K562 (cell line): Measurements from ENCODE around the gene TDRKH. TPM values are rescaled to one million over a fixed set of nuclear protein-coding genes. Genes with fewer than 3 reads are reported as not detected.
A peak's percentile ranks its signal among the peaks of the same experiment; 100 is the strongest.

Experiments
- CBX3 ChIP-seq, 2 experiments: IDR thresholded peaks; 1 replicate in 1 of 2; 2 replicates in 1 of 2; pipeline ENCODE4 v1.6.1; 2012; ENCODE audit warnings: inconsistent platforms in 2 of 2, low read length in 2 of 2, borderline replicate concordance in 1 of 2, control low read depth in 1 of 2
- DNMT1 ChIP-seq: fragments of 450-650 bp; IDR thresholded peaks from 2 replicates; pipeline ENCODE4 v1.6.1; 2016; ENCODE audit warnings: antibody characterized with exemption, mild to moderate bottlenecking
- EGR1 ChIP-seq: fragments of 450-650 bp; conservative IDR thresholded peaks from 2 replicates; pipeline ENCODE4 v1.6.1; 2017; ENCODE audit warnings: mild to moderate bottlenecking
- ETV1 ChIP-seq: fragments of 450-650 bp; conservative IDR thresholded peaks from 2 replicates; pipeline ENCODE4 v1.6.1; 2016; ENCODE audit warnings: missing genetic modification characterization, control low read depth, low read depth, missing compliant biosample characterization
- PYGO2 ChIP-seq: fragments of 450-650 bp; IDR thresholded peaks from 2 replicates; pipeline ENCODE4 v1.6.1; 2016; ENCODE audit warnings: mild to moderate bottlenecking, missing genetic modification characterization, moderate library complexity, missing compliant biosample characterization
- RB1 ChIP-seq: fragments of 450-650 bp; IDR thresholded peaks from 2 replicates; pipeline ENCODE4 v1.6.1; 2017; ENCODE audit warnings: low read depth, mild to moderate bottlenecking
- SIRT6 ChIP-seq: IDR thresholded peaks from one replicate; pipeline ENCODE4 v1.6.1; 2012; ENCODE audit warnings: low read depth, mild to moderate bottlenecking, control low read depth, inconsistent platforms, low read length, moderate library complexity
- SMARCC2 ChIP-seq: fragments of 450-650 bp; IDR thresholded peaks from 2 replicates; pipeline ENCODE4 v1.6.1; 2017; ENCODE audit warnings: antibody characterized with exemption, moderate library complexity, mild to moderate bottlenecking, low read depth
- SNRNP70 ChIP-seq: fragments of 200-400 bp; formaldehyde crosslinking; optimal IDR thresholded peaks from 2 replicates; pipeline ENCODE3; 2017; ENCODE audit warnings: low read depth, low read length
- ZC3H8 ChIP-seq: fragments of 450-650 bp; IDR thresholded peaks from 2 replicates; pipeline ENCODE4 v1.6.1; 2017
- ZNF197 ChIP-seq: fragments of 200-800 bp; sonication (Bioruptor generic); IDR thresholded peaks from 2 replicates; pipeline ENCODE4 v1.6.1; 2016; ENCODE audit warnings: low read depth, missing genetic modification characterization, missing compliant biosample characterization
- ZNF764 ChIP-seq: fragments of 250-450 bp; sonication (Bioruptor Pico); IDR thresholded peaks from 2 replicates; pipeline ENCODE4 v1.4.0; 2020; ENCODE audit warnings: low read depth, mild to moderate bottlenecking, moderate library complexity
- polyA plus RNA-seq, 8 experiments: library from polyadenylated mRNA; depleted of rRNA in 4 of 8; stranded (reverse) in 5 of 8; unstranded in 3 of 8; fragments of >200 nt; fragmentation: Nextera tagmentation in 2 of 8; fragmentation: Illumina TruSeq in 1 of 8; extraction: Ambion mirVana in 2 of 8; extraction: Trizol in 1 of 8; gene quantifications; 2 replicates each; pipeline versions ENCODE4 v1.2.1 to v1.2.3, GENCODE V29; 2011 to 2014; ENCODE audit warnings: inconsistent platforms in 1 of 8, missing spikeins in 1 of 8
- total RNA-seq, 7 experiments: library from RNA; depleted of rRNA in 6 of 7; stranded (reverse); fragments of >200 nt in 6 of 7; fragmentation: Illumina TruSeq in 2 of 7; extraction: Trizol in 2 of 7; gene quantifications; 2 replicates each; pipeline versions ENCODE4 v1.2.1 to v1.2.3, GENCODE V29; 2011 to 2021; ENCODE audit warnings: low replicate concordance in 1 of 7
- TF ChIP-seq, protein P1 (sequence below): fragments of 450-650 bp; IDR thresholded peaks from 2 replicates; pipeline ENCODE4 v1.6.1; 2017; ENCODE audit warnings: antibody characterized with exemption, mild to moderate bottlenecking
- TF ChIP-seq, protein P2 (sequence below): sonication (generic); formaldehyde crosslinking; IDR thresholded peaks from 2 replicates; pipeline ENCODE4 v1.9.0; 2022; ENCODE audit warnings: mild to moderate bottlenecking, missing genetic modification reagents
- TF ChIP-seq, protein P3 (sequence below): fragments of 250-450 bp; sonication (Bioruptor Pico); IDR thresholded peaks from 2 replicates; pipeline ENCODE4 v1.4.0; 2020; ENCODE audit warnings: borderline replicate concordance
- TF ChIP-seq, protein P4 (sequence below): fragments of 450-650 bp; formaldehyde crosslinking; IDR thresholded peaks from 2 replicates; pipeline ENCODE4 v1.4.0; 2022; ENCODE audit warnings: mild to moderate bottlenecking, moderate library complexity
- TF ChIP-seq, protein P5 (sequence below): fragments of 450-650 bp; IDR thresholded peaks from one replicate; pipeline ENCODE4 v1.6.1; 2018; ENCODE audit warnings: mild to moderate bottlenecking, moderate library complexity; ENCODE audit not compliant: partially characterized antibody

The TDRKH gene
- total and polyA plus RNA-seq, 9 of the 15 experiments (the other 6 are each of a cell fraction or from before 2014, with no cell fraction given): 4.3 to 21.3 (median 8.4) TPM

DNA sequence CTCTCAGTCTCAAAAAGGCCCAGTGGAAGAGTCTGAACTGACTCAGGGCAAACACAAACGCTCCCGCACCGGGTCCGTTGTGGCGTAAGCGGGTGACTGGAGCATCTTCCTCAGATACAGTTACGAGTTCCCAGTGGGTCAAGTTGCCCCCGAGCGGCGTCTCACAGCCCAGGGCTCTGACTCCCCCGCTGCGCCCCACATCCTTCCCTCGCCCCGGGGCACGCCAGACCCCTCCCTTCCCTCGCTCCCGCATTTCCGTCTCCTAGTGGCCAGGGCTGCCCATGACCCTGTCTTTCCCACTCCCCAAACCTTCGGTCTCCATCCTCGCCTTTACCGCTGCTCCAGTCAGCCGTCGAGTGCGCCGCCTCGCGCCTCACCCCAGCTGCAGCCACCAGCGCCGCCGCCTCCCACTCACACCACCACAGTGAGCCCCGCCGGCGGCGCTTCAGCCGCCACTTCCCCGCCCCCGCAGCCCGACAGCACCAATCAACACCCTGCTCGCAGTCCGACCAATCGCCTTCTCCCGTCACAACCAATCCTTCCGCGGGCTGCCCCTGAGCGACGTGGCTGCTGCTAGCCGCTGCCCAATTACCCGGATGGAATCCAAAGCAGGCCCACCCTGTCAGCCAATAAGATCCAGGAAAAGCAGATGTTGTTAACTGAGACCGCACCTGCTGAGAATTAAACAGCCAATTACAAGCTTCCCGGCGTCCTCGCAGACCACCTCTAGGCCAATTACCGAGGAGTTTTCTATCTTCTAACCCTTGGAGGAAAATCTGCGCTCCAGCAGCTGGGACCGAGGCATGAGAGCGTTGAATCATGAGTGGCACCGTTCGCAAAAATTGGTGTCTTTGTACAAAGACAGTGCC is at the start of gene TDRKH (continued):
- TF ChIP-seq, protein P1, sequence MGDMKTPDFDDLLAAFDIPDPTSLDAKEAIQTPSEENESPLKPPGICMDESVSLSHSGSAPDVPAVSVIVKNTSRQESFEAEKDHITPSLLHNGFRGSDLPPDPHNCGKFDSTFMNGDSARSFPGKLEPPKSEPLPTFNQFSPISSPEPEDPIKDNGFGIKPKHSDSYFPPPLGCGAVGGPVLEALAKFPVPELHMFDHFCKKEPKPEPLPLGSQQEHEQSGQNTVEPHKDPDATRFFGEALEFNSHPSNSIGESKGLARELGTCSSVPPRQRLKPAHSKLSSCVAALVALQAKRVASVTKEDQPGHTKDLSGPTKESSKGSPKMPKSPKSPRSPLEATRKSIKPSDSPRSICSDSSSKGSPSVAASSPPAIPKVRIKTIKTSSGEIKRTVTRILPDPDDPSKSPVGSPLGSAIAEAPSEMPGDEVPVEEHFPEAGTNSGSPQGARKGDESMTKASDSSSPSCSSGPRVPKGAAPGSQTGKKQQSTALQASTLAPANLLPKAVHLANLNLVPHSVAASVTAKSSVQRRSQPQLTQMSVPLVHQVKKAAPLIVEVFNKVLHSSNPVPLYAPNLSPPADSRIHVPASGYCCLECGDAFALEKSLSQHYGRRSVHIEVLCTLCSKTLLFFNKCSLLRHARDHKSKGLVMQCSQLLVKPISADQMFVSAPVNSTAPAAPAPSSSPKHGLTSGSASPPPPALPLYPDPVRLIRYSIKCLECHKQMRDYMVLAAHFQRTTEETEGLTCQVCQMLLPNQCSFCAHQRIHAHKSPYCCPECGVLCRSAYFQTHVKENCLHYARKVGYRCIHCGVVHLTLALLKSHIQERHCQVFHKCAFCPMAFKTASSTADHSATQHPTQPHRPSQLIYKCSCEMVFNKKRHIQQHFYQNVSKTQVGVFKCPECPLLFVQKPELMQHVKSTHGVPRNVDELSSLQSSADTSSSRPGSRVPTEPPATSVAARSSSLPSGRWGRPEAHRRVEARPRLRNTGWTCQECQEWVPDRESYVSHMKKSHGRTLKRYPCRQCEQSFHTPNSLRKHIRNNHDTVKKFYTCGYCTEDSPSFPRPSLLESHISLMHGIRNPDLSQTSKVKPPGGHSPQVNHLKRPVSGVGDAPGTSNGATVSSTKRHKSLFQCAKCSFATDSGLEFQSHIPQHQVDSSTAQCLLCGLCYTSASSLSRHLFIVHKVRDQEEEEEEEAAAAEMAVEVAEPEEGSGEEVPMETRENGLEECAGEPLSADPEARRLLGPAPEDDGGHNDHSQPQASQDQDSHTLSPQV: no peak
- TF ChIP-seq SNRNP70 (no peak), ZNF764 (no peak), DNMT1 (no peak), ZC3H8 (no peak), SMARCC2 (no peak), ETV1 (tag) (no peak), RB1 (peak; percentile 81; the same call in 1 of the 2 replicates), EGR1 (peak; percentile 99), CBX3 (IDR thresholded peaks at IDR 0.05; ENCODE audit: borderline replicate concordance in 1 of 2, low read length in 2 of 2) (peak in 1 of 2 experiments; percentile 79; a peak in 1 of 3 replicates), PYGO2 (tag) (peak; percentile 34; the same call in 1 of the 2 replicates), ZNF197 (CRISPR knock-in tag) (no peak), SIRT6 (no peak)
- TF ChIP-seq, protein P2, sequence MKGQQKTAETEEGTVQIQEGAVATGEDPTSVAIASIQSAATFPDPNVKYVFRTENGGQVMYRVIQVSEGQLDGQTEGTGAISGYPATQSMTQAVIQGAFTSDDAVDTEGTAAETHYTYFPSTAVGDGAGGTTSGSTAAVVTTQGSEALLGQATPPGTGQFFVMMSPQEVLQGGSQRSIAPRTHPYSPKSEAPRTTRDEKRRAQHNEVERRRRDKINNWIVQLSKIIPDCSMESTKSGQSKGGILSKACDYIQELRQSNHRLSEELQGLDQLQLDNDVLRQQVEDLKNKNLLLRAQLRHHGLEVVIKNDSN (CRISPR knock-in tag): peak; percentile 29; the same call in 1 of the 2 replicates
- TF ChIP-seq, protein P3, sequence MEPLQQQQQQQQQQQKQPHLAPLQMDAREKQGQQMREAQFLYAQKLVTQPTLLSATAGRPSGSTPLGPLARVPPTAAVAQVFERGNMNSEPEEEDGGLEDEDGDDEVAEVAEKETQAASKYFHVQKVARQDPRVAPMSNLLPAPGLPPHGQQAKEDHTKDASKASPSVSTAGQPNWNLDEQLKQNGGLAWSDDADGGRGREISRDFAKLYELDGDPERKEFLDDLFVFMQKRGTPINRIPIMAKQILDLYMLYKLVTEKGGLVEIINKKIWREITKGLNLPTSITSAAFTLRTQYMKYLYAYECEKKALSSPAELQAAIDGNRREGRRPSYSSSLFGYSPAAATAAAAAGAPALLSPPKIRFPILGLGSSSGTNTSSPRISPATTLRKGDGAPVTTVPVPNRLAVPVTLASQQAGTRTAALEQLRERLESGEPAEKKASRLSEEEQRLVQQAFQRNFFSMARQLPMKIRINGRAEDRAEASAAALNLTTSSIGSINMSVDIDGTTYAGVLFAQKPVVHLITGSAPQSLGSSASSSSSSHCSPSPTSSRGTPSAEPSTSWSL: no peak
- TF ChIP-seq, protein P4, sequence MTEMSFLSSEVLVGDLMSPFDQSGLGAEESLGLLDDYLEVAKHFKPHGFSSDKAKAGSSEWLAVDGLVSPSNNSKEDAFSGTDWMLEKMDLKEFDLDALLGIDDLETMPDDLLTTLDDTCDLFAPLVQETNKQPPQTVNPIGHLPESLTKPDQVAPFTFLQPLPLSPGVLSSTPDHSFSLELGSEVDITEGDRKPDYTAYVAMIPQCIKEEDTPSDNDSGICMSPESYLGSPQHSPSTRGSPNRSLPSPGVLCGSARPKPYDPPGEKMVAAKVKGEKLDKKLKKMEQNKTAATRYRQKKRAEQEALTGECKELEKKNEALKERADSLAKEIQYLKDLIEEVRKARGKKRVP: no peak
- TF ChIP-seq, protein P5, sequence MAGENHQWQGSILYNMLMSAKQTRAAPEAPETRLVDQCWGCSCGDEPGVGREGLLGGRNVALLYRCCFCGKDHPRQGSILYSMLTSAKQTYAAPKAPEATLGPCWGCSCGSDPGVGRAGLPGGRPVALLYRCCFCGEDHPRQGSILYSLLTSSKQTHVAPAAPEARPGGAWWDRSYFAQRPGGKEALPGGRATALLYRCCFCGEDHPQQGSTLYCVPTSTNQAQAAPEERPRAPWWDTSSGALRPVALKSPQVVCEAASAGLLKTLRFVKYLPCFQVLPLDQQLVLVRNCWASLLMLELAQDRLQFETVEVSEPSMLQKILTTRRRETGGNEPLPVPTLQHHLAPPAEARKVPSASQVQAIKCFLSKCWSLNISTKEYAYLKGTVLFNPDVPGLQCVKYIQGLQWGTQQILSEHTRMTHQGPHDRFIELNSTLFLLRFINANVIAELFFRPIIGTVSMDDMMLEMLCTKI: no peak
